GM23338 (cell line): Measurements from ENCODE around the gene TRIM25. TPM values are rescaled to one million over a fixed set of nuclear protein-coding genes. Genes with fewer than 3 reads are reported as not detected.

Experiments used
- ATAC-seq: fragments of 200-7000 bp; cut with Tn5 transposase; 3 replicates; pipeline ENCODE4 v1.9.1; 2020
- DNase-seq: peaks from one replicate; pipeline ENCODE4 v3.0.0-alpha.2; 2015; ENCODE audit warnings: low spot score
- H2AFZ ChIP-seq: fragments of 200-600 bp; sonication (generic); 2 replicates; pipeline ENCODE4 v1.8.0; 2016; ENCODE audit warnings: antibody characterized with exemption, mild to moderate bottlenecking, moderate library complexity
- H3F3A ChIP-seq: fragments of 200-600 bp; sonication (generic); replicated peaks from 2 replicates; pipeline ENCODE4 v1.8.0; 2017; ENCODE audit warnings: antibody characterized with exemption, mixed run types, low read depth
- H3K27ac ChIP-seq: fragments of 200-600 bp; sonication (generic); 2 replicates; pipeline ENCODE4 v1.6.1; 2016; ENCODE audit warnings: low read depth
- H3K27me3 ChIP-seq: fragments of 200-600 bp; sonication (generic); 2 replicates; pipeline ENCODE4 v1.8.0; 2016; ENCODE audit warnings: mild to moderate bottlenecking, mixed run types, moderate library complexity; ENCODE audit not compliant: insufficient read depth
- H3K36me3 ChIP-seq: fragments of 200-600 bp; sonication (generic); 2 replicates; pipeline ENCODE4 v1.8.0; 2016; ENCODE audit warnings: mild to moderate bottlenecking; ENCODE audit not compliant: insufficient read depth
- H3K4me1 ChIP-seq: fragments of 200-600 bp; sonication (generic); 2 replicates; pipeline ENCODE4 v1.8.0; 2016; ENCODE audit warnings: mild to moderate bottlenecking, moderate library complexity; ENCODE audit not compliant: insufficient read depth
- H3K4me2 ChIP-seq: fragments of 200-600 bp; sonication (generic); 2 replicates; pipeline ENCODE4 v1.7.1; 2017; ENCODE audit warnings: mixed run types
- H3K4me3 ChIP-seq: fragments of 200-600 bp; sonication (generic); 2 replicates; pipeline ENCODE4 v1.6.1; 2016; ENCODE audit warnings: mixed run types
- H3K79me2 ChIP-seq: fragments of 200-600 bp; sonication (generic); replicated peaks from 2 replicates; pipeline ENCODE4 v1.8.0; 2017; ENCODE audit warnings: mild to moderate bottlenecking; ENCODE audit not compliant: insufficient read depth
- H3K9me2 ChIP-seq: fragments of 200-600 bp; sonication (generic); 2 replicates; pipeline ENCODE4 v1.8.0; 2017; ENCODE audit not compliant: insufficient read depth
- H4K20me1 ChIP-seq: fragments of 200-600 bp; sonication (generic); replicated peaks from 2 replicates; pipeline ENCODE4 v1.8.0; 2017; ENCODE audit warnings: mild to moderate bottlenecking; ENCODE audit not compliant: insufficient read depth
- H3K27ac Mint-ChIP-seq: 2 replicates; pipeline ENCODE4 v1.8.0; 2020; ENCODE audit warnings: inconsistent platforms, mild to moderate bottlenecking, moderate library complexity, mixed read lengths
- H3K27me3 Mint-ChIP-seq: 3 replicates; pipeline ENCODE4 v1.8.0; 2022; ENCODE audit warnings: low read depth, mild to moderate bottlenecking, moderate library complexity, mixed read lengths, inconsistent platforms; ENCODE audit not compliant: insufficient read depth, poor library complexity
- H3K36me3 Mint-ChIP-seq: 3 replicates; pipeline ENCODE4 v1.8.0; 2021; ENCODE audit warnings: low read depth, mild to moderate bottlenecking, inconsistent platforms, moderate library complexity, mixed read lengths
- H3K4me1 Mint-ChIP-seq: 3 replicates; pipeline ENCODE4 v1.8.0; 2020; ENCODE audit warnings: mild to moderate bottlenecking, inconsistent platforms, mixed read lengths
- H3K4me3 Mint-ChIP-seq: 3 replicates; pipeline ENCODE4 v1.8.0; 2021; ENCODE audit warnings: moderate library complexity, mild to moderate bottlenecking, inconsistent platforms, mixed read lengths
- H3K9me3 Mint-ChIP-seq: 3 replicates; pipeline ENCODE4 v1.8.0; 2020; ENCODE audit warnings: moderate library complexity, mild to moderate bottlenecking, inconsistent platforms, mixed read lengths
- CREB1 ChIP-seq: fragments of 250-450 bp; sonication (Bioruptor Pico); IDR thresholded peaks from 2 replicates; pipeline ENCODE4 v1.5.0; 2020; ENCODE audit warnings: low read depth, mild to moderate bottlenecking, moderate library complexity
- EZH2 ChIP-seq: fragments of 200-600 bp; sonication (generic); IDR thresholded peaks from one replicate; pipeline ENCODE4 v1.8.0; 2017; ENCODE audit warnings: antibody characterized with exemption, mild to moderate bottlenecking, low read depth; ENCODE audit not compliant: unreplicated experiment
- NANOG ChIP-seq: IDR thresholded peaks from 2 replicates; pipeline ENCODE4 v1.6.1; 2016; ENCODE audit warnings: antibody characterized with exemption, borderline replicate concordance
- STAT1 ChIP-seq: IDR thresholded peaks from one replicate; pipeline ENCODE4 v1.6.1; 2016; ENCODE audit warnings: antibody characterized with exemption; ENCODE audit not compliant: unreplicated experiment
- ZNF114 ChIP-seq: fragments of 250-450 bp; sonication (Bioruptor Pico); IDR thresholded peaks from 2 replicates; pipeline ENCODE4 v1.5.0; 2020; ENCODE audit warnings: mild to moderate bottlenecking, moderate library complexity
- ZNF331 ChIP-seq: fragments of 250-450 bp; sonication (Bioruptor Pico); IDR thresholded peaks from 2 replicates; pipeline ENCODE4 v1.5.0; 2020; ENCODE audit warnings: low read depth, mild to moderate bottlenecking, moderate library complexity
- polyA plus RNA-seq: library from polyadenylated mRNA; unstranded; fragments of >200 nt; fragmentation: Nextera tagmentation; extraction: Ambion mirVana; gene quantifications from 2 replicates; pipeline ENCODE4 v1.2.1, GENCODE V29; 2016
- total RNA-seq: library from RNA; depleted of rRNA; stranded (reverse); fragments of >200 nt; shearing (Covaris generic); gene quantifications from 2 replicates; pipeline ENCODE4 v1.2.3, GENCODE V29; 2014
- TF ChIP-seq, protein P1 (sequence below), 2 experiments: fragments of 200-600 bp in 1 of 2; sonication (generic) in 1 of 2; conservative IDR thresholded peaks; 2 replicates each; pipeline versions ENCODE4 v1.5.1 to v1.6.1; 2016 to 2017; ENCODE audit warnings: antibody characterized with exemption in 2 of 2, low read depth in 2 of 2, mild to moderate bottlenecking in 2 of 2, moderate library complexity in 1 of 2
- TF ChIP-seq, protein P2 (sequence below): fragments of 250-450 bp; sonication (Bioruptor Pico); IDR thresholded peaks from 2 replicates; pipeline ENCODE4 v1.5.0; 2020; ENCODE audit warnings: mild to moderate bottlenecking, moderate library complexity
- TF ChIP-seq, protein P3 (sequence below): IDR thresholded peaks from 2 replicates; pipeline ENCODE4 v1.6.1; 2016; ENCODE audit warnings: antibody characterized with exemption

Gene TRIM25
- total and polyA plus RNA-seq, 2 experiments from 2014 or later = 19.6 to 36.2 TPM

DNA sequence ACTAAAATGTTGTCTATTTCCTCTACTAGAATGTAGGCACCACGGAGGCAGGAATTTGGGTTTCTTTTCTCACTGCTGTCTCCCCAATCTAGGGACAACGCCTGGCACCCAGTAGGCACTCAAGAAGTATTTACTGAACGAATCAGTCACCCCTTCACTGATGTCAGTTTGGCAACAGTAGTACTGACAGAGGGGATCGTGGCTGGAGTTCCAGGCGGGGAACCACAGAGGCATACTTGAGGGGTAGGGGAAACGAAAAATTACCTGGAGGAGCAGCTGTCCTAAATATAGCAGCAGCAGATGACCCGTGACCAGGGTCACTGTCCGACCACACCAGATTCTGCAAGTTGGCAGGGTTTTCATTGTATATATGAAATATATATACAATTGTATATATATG, 33.3 kb downstream of the TRIM25 start:
- H3K4me1 Mint-ChIP-seq = peaks cover 2% of the 10 kb centered on the region; the same call in 1 of the 3 replicates
- no peaks in the 10 kb centered on the region for H4K20me1 ChIP-seq
- H3K4me3 ChIP-seq = no peak overlapping the region
- H3K27me3 ChIP-seq = no peaks in the 10 kb centered on the region
- H3K27me3 Mint-ChIP-seq = peaks cover 6% of the 10 kb centered on the region
- H3K4me3 Mint-ChIP-seq = no peak overlapping the region
- no peak overlapping the region for H3K27ac ChIP-seq
- DNase-seq (no peak), ATAC-seq (no peak)
- no peaks in the 10 kb centered on the region for H3K9me2 ChIP-seq
- peaks cover 5% of the 10 kb centered on the region; the same call in 1 of the 3 replicates for H3K9me3 Mint-ChIP-seq
- no peak overlapping the region for H3K4me2 ChIP-seq
- no peak overlapping the region for H2AFZ ChIP-seq
- H3K36me3 ChIP-seq = no peaks in the 10 kb centered on the region
- no peaks in the 10 kb centered on the region for H3F3A ChIP-seq
- H3K79me2 ChIP-seq = no peaks in the 10 kb centered on the region
- H3K4me1 ChIP-seq = no peaks in the 10 kb centered on the region
- H3K36me3 Mint-ChIP-seq = no peaks in the 10 kb centered on the region; the same call in 1 of the 3 replicates
- H3K27ac Mint-ChIP-seq = no peak overlapping the region
- TF ChIP-seq, protein P1, sequence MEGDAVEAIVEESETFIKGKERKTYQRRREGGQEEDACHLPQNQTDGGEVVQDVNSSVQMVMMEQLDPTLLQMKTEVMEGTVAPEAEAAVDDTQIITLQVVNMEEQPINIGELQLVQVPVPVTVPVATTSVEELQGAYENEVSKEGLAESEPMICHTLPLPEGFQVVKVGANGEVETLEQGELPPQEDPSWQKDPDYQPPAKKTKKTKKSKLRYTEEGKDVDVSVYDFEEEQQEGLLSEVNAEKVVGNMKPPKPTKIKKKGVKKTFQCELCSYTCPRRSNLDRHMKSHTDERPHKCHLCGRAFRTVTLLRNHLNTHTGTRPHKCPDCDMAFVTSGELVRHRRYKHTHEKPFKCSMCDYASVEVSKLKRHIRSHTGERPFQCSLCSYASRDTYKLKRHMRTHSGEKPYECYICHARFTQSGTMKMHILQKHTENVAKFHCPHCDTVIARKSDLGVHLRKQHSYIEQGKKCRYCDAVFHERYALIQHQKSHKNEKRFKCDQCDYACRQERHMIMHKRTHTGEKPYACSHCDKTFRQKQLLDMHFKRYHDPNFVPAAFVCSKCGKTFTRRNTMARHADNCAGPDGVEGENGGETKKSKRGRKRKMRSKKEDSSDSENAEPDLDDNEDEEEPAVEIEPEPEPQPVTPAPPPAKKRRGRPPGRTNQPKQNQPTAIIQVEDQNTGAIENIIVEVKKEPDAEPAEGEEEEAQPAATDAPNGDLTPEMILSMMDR (conservative IDR thresholded peaks at IDR 0.05; ENCODE audit: low read depth in 2 of 2) = no peak
- TF ChIP-seq ZNF114 (no peak), NANOG (no peak), CREB1 (CRISPR knock-in tag) (no peak), ZNF331 (CRISPR knock-in tag) (no peak)

DNA sequence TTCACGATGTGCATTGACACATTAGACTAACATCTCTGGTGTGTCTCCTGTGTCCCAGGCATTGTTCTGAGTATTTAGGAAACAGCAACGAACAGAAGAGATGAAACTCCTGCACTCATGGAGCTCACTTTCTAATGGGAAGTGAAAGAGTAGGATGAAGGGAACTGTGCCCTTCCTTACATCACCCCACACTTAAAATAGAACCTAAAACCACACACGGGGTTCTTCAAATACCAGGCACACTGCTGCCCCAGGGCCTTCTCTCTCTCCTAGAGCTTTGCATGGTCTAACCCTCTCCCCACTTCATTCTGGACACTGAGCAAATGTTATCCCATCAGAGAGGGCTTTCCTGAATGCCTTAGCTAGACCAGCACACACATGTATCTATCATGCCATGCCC, 33.7 kb downstream of the TRIM25 start:
- H3K36me3 ChIP-seq = no peaks in the 10 kb centered on the region
- DNase-seq = no peak
- Mint-ChIP-seq H3K4me3 (no peak overlapping the region), H3K27ac (no peak overlapping the region), H3K36me3 (no peaks in the 10 kb centered on the region; the same call in 1 of the 3 replicates), H3K27me3 (peaks cover 6% of the 10 kb centered on the region), H3K9me3 (peaks cover 5% of the 10 kb centered on the region; the same call in 1 of the 3 replicates), H3K4me1 (no peaks in the 10 kb centered on the region)
- H3K4me2 ChIP-seq = no peak overlapping the region
- no peak overlapping the region for H3K27ac ChIP-seq
- H2AFZ ChIP-seq = no peak overlapping the region
- H3K4me3 ChIP-seq = no peak overlapping the region
- no peaks in the 10 kb centered on the region for H4K20me1 ChIP-seq
- no peaks in the 10 kb centered on the region for H3K79me2 ChIP-seq
- no peaks in the 10 kb centered on the region for H3F3A ChIP-seq
- H3K9me2 ChIP-seq = no peaks in the 10 kb centered on the region
- H3K4me1 ChIP-seq = no peaks in the 10 kb centered on the region
- no peaks in the 10 kb centered on the region for H3K27me3 ChIP-seq
- ATAC-seq = no peak
- TF ChIP-seq EZH2 = no peak
- TF ChIP-seq, protein P2, sequence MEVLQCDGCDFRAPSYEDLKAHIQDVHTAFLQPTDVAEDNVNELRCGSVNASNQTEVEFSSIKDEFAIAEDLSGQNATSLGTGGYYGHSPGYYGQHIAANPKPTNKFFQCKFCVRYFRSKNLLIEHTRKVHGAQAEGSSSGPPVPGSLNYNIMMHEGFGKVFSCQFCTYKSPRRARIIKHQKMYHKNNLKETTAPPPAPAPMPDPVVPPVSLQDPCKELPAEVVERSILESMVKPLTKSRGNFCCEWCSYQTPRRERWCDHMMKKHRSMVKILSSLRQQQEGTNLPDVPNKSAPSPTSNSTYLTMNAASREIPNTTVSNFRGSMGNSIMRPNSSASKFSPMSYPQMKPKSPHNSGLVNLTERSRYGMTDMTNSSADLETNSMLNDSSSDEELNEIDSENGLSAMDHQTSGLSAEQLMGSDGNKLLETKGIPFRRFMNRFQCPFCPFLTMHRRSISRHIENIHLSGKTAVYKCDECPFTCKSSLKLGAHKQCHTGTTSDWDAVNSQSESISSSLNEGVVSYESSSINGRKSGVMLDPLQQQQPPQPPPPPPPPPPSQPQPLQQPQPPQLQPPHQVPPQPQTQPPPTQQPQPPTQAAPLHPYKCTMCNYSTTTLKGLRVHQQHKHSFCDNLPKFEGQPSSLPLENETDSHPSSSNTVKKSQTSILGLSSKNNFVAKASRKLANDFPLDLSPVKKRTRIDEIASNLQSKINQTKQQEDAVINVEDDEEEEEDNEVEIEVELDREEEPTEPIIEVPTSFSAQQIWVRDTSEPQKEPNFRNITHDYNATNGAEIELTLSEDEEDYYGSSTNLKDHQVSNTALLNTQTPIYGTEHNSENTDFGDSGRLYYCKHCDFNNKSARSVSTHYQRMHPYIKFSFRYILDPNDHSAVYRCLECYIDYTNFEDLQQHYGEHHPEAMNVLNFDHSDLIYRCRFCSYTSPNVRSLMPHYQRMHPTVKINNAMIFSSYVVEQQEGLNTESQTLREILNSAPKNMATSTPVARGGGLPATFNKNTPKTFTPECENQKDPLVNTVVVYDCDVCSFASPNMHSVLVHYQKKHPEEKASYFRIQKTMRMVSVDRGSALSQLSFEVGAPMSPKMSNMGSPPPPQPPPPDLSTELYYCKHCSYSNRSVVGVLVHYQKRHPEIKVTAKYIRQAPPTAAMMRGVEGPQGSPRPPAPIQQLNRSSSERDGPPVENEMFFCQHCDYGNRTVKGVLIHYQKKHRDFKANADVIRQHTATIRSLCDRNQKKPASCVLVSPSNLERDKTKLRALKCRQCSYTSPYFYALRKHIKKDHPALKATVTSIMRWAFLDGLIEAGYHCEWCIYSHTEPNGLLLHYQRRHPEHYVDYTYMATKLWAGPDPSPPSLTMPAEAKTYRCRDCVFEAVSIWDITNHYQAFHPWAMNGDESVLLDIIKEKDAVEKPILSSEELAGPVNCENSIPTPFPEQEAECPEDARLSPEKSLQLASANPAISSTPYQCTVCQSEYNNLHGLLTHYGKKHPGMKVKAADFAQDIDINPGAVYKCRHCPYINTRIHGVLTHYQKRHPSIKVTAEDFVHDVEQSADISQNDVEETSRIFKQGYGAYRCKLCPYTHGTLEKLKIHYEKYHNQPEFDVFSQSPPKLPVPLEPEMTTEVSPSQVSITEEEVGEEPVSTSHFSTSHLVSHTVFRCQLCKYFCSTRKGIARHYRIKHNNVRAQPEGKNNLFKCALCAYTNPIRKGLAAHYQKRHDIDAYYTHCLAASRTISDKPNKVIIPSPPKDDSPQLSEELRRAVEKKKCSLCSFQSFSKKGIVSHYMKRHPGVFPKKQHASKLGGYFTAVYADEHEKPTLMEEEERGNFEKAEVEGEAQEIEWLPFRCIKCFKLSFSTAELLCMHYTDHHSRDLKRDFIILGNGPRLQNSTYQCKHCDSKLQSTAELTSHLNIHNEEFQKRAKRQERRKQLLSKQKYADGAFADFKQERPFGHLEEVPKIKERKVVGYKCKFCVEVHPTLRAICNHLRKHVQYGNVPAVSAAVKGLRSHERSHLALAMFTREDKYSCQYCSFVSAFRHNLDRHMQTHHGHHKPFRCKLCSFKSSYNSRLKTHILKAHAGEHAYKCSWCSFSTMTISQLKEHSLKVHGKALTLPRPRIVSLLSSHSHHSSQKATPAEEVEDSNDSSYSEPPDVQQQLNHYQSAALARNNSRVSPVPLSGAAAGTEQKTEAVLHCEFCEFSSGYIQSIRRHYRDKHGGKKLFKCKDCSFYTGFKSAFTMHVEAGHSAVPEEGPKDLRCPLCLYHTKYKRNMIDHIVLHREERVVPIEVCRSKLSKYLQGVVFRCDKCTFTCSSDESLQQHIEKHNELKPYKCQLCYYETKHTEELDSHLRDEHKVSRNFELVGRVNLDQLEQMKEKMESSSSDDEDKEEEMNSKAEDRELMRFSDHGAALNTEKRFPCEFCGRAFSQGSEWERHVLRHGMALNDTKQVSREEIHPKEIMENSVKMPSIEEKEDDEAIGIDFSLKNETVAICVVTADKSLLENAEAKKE (CRISPR knock-in tag) = no peak
- no peak for TF ChIP-seq ZNF331 (CRISPR knock-in tag)
- TF ChIP-seq CREB1 (CRISPR knock-in tag) = no peak
- TF ChIP-seq, protein P3, sequence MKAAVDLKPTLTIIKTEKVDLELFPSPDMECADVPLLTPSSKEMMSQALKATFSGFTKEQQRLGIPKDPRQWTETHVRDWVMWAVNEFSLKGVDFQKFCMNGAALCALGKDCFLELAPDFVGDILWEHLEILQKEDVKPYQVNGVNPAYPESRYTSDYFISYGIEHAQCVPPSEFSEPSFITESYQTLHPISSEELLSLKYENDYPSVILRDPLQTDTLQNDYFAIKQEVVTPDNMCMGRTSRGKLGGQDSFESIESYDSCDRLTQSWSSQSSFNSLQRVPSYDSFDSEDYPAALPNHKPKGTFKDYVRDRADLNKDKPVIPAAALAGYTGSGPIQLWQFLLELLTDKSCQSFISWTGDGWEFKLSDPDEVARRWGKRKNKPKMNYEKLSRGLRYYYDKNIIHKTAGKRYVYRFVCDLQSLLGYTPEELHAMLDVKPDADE = no peak
- TF ChIP-seq STAT1 = no peak
